Measurements from ENCODE around the gene PGK2.

- TF ChIP-seq GABPA (IDR thresholded peaks at IDR 0.05; ENCODE audit: borderline replicate concordance, insufficient read depth, low read length) (no peak), CTCF (IDR thresholded peaks at IDR 0.05; ENCODE audit: control extremely low read depth in 1 of 3, insufficient read depth in 1 of 3, low read depth in 1 of 3, low read length in 3 of 3) (no peak), SRF (IDR thresholded peaks at IDR 0.05; ENCODE audit: low read depth, low read length) (no peak), EZH2 (IDR thresholded peaks at IDR 0.05; ENCODE audit: low read depth, low read length, severe bottlenecking) (no peak), KDM5A (IDR thresholded peaks at IDR 0.05; ENCODE audit: low read length) (no peak), TEAD4 (IDR thresholded peaks at IDR 0.05; ENCODE audit: low read depth, low read length) (no peak), POLR2A (IDR thresholded peaks at IDR 0.05; ENCODE audit: control extremely low read depth in 1 of 2, low read depth in 2 of 2, low read length in 2 of 2) (no peak)
Observed at GRCh38 chr6:49835140-49835539, 48.1 kb upstream of the PGK2 start.

Data from H1 (cell line).